Upper lobe of left lung (tissue), 6 donors: ENCODE data around the gene SLC5A4. TPM values are rescaled to one million over a fixed set of nuclear protein-coding genes. Genes with fewer than 3 reads are reported as not detected.

Source experiments
- ATAC-seq, 2 donors: fragments of 200-7000 bp; cut with Tn5 transposase; one replicate each; pipeline ENCODE4 v1.9.1; 2022; ENCODE audit warnings: mild to moderate bottlenecking in 2 of 2, moderate library complexity in 2 of 2; ENCODE audit not compliant: low FRiP score in 2 of 2
- DNase-seq, 2 donors: peaks; one replicate each; pipeline ENCODE4 v3.0.0-alpha.2; 2019 to 2020
- H3K27ac ChIP-seq, 4 donors: fragments of 200-600 bp; sonication (generic); one replicate each; pipeline ENCODE4 v1.5.1; 2016 to 2019
- H3K27me3 ChIP-seq, 4 donors: fragments of 200-600 bp; sonication (generic); one replicate each; pipeline ENCODE4 v1.5.1; 2017 to 2019
- H3K36me3 ChIP-seq, 4 donors: fragments of 200-600 bp; sonication (generic); one replicate each; pipeline ENCODE4 v1.5.1; 2016 to 2019
- H3K4me1 ChIP-seq, 4 donors: fragments of 200-600 bp; sonication (generic); one replicate each; pipeline ENCODE4 v1.5.1; 2018 to 2019
- H3K4me3 ChIP-seq, 4 donors: fragments of 200-600 bp; sonication (generic); one replicate each; pipeline ENCODE4 v1.5.1; 2017 to 2019; ENCODE audit warnings: mild to moderate bottlenecking in 2 of 4, moderate library complexity in 1 of 4
- H3K9me3 ChIP-seq, 4 donors: fragments of 200-600 bp; sonication (generic); one replicate each; pipeline ENCODE4 v1.5.1; 2018 to 2019
- CTCF ChIP-seq, 6 experiments: fragments of 450-650 bp in 4 of 6; fragments of 200-600 bp in 2 of 6; sonication (generic) in 2 of 6; IDR thresholded peaks; one replicate each; pipeline ENCODE4 v1.5.1; 2016 to 2019; ENCODE audit warnings: antibody characterized with exemption in 6 of 6
- EP300 ChIP-seq, 4 donors: sonication (generic); formaldehyde crosslinking; IDR thresholded peaks; one replicate each; pipeline ENCODE4 v1.5.1; 2017; ENCODE audit warnings: antibody characterized with exemption in 4 of 4, control low read depth in 2 of 4
- POLR2A ChIP-seq, 4 donors: fragments of 450-650 bp; IDR thresholded peaks; one replicate each; pipeline ENCODE4 v1.5.1; 2016 to 2017; ENCODE audit warnings: antibody characterized with exemption in 4 of 4, mild to moderate bottlenecking in 2 of 4
- POLR2AphosphoS5 ChIP-seq, 2 donors: sonication (generic); formaldehyde crosslinking; IDR thresholded peaks; one replicate each; pipeline ENCODE4 v1.5.1; 2017; ENCODE audit warnings: antibody characterized with exemption in 2 of 2
- WGBS, 2 donors: methylation state at CpG; one replicate each; pipeline ENCODE4 v1.1.5; 2017 to 2018; 5-methylcytosine and 5-hydroxymethylcytosine counted together
- total RNA-seq, 6 donors: library from RNA; depleted of rRNA in 4 of 6; stranded (reverse); fragments of >200 nt in 4 of 6; gene quantifications; one replicate each; pipeline versions ENCODE4 v1.1.0 to v1.2.1, GENCODE V29; 2016 to 2021
- donor health status: DM: no; HTN: no; CAD: no; lungs with moderate emphysema.
- donor health status: DM: no; HTN: yes; CAD: no; lungs with severe emphysema.

Gene SLC5A4
- total RNA-seq, 6 donors from 2014 or later, result 0.33 to 6.3 (median 1.2) TPM

GRCh38 chr22:32236970-32237369 lies 18.2 kb downstream of the SLC5A4 start:
- WGBS, 2 donors, result 71 to 89% methylated on average over 8 of the region's 8 CpGs
- no peak overlapping the region for H3K4me3 ChIP-seq

GRCh38 chr22:32233091-32233490 lies 22.1 kb downstream of the SLC5A4 start:
- DNase-seq (no peak), ATAC-seq (no peak)
- H3K27me3 ChIP-seq, result no peaks in the 10 kb centered on the region
- H3K4me3 ChIP-seq, result no peak overlapping the region
- peaks cover 0 to 13% (median 0%) of the 10 kb centered on the region in 4 donors for H3K36me3 ChIP-seq
- 87 to 95% methylated on average over 5 of the region's 5 CpGs for WGBS, 2 donors
- no peak overlapping the region for H3K27ac ChIP-seq
- H3K9me3 ChIP-seq, result no peaks in the 10 kb centered on the region
- no peaks in the 10 kb centered on the region for H3K4me1 ChIP-seq
- no peak for TF ChIP-seq POLR2AphosphoS5 (IDR thresholded peaks at IDR 0.05)
- no peak for TF ChIP-seq EP300 (IDR thresholded peaks at IDR 0.05)
- TF ChIP-seq POLR2A (IDR thresholded peaks at IDR 0.05), result no peak
- TF ChIP-seq CTCF (IDR thresholded peaks at IDR 0.05), result no peak

More at GRCh38 chr22:32236970-32237369, 18.2 kb downstream of the SLC5A4 start:
- Histone ChIP-seq H3K27ac (no peak overlapping the region), H3K4me1 (no peaks in the 10 kb centered on the region), H3K36me3 (peaks cover 0 to 14% (median 0%) of the 10 kb centered on the region in 4 donors), H3K27me3 (no peaks in the 10 kb centered on the region), H3K9me3 (no peaks in the 10 kb centered on the region)
- no peak for ATAC-seq
- DNase-seq, result no peak
- TF ChIP-seq EP300 (IDR thresholded peaks at IDR 0.05) (no peak), POLR2AphosphoS5 (IDR thresholded peaks at IDR 0.05) (no peak), CTCF (IDR thresholded peaks at IDR 0.05) (no peak), POLR2A (IDR thresholded peaks at IDR 0.05) (no peak)

GRCh38 chr22:32232191-32232830 lies 22.8 kb downstream of the SLC5A4 start:
- Histone ChIP-seq H3K36me3 (peaks cover 0 to 10% (median 0%) of the 10 kb centered on the region in 4 donors), H3K4me1 (no peaks in the 10 kb centered on the region), H3K9me3 (no peaks in the 10 kb centered on the region), H3K4me3 (no peak overlapping the region), H3K27me3 (no peaks in the 10 kb centered on the region), H3K27ac (no peak overlapping the region)
- no peak for TF ChIP-seq POLR2AphosphoS5 (IDR thresholded peaks at IDR 0.05)
- no peak for TF ChIP-seq POLR2A (IDR thresholded peaks at IDR 0.05)
- TF ChIP-seq EP300 (IDR thresholded peaks at IDR 0.05), result no peak
- TF ChIP-seq CTCF (IDR thresholded peaks at IDR 0.05), result no peak
- DNase-seq, result no peak
- 65 to 68% methylated on average over 5 of the region's 5 CpGs for WGBS, 2 donors
- ATAC-seq, result peak in 1 of 2 donors; percentile 38

GRCh38 chr22:32226326-32227104 lies 28.6 kb downstream of the SLC5A4 start:
- peaks cover 0 to 8% (median 0%) of the 10 kb centered on the region in 4 donors for H3K36me3 ChIP-seq
- H3K9me3 ChIP-seq, result no peaks in the 10 kb centered on the region
- ATAC-seq (no peak), DNase-seq (no peak)
- TF ChIP-seq POLR2A (IDR thresholded peaks at IDR 0.05), result no peak
- no peak for TF ChIP-seq POLR2AphosphoS5 (IDR thresholded peaks at IDR 0.05)
- TF ChIP-seq EP300 (IDR thresholded peaks at IDR 0.05), result no peak
- TF ChIP-seq CTCF (IDR thresholded peaks at IDR 0.05), result no peak
- no peak overlapping the region for H3K27ac ChIP-seq
- no peaks in the 10 kb centered on the region for H3K4me1 ChIP-seq
- no peak overlapping the region for H3K4me3 ChIP-seq
- H3K27me3 ChIP-seq, result no peaks in the 10 kb centered on the region
- 62 to 69% methylated on average over 7 of the region's 7 CpGs for WGBS, 2 donors
